WTC11 (cell line): ENCODE measurements around the gene CCK. TPM values are rescaled to one million over a fixed set of nuclear protein-coding genes. Genes with fewer than 3 reads are reported as not detected.

Source experiments
- ATAC-seq: fragments of 200-7000 bp; cut with Tn5 transposase; 2 replicates; pipeline ENCODE4 v1.10.0; 2021; ENCODE audit warnings: mild to moderate bottlenecking, moderate library complexity
- CTCF ChIA-PET: fragments of 300-600 bp; sonication (Branson Sonifier 250); formaldehyde crosslinking; loops from one replicate; lab custom pipeline; 2021; ENCODE audit warnings: antibody characterized with exemption; lab: Charles Lee
- POLR2A ChIA-PET: fragments of 350-600 bp; sonication (Branson Sonifier 250); formaldehyde crosslinking; loops from one replicate; lab custom pipeline; 2021; ENCODE audit warnings: antibody characterized with exemption; lab: Charles Lee
- DNase-seq: peaks from one replicate; pipeline ENCODE4 v3.0.0; 2021; ENCODE audit warnings: low spot score
- H3K27ac Mint-ChIP-seq: 2 replicates; pipeline ENCODE4 v1.8.0; 2021; ENCODE audit warnings: mixed read lengths
- H3K27me3 Mint-ChIP-seq: 2 replicates; pipeline ENCODE4 v1.8.0; 2021; ENCODE audit warnings: low read depth, mild to moderate bottlenecking, moderate library complexity, mixed read lengths
- H3K36me3 Mint-ChIP-seq: 2 replicates; pipeline ENCODE4 v1.8.0; 2021; ENCODE audit warnings: mixed read lengths
- H3K4me1 Mint-ChIP-seq: 2 replicates; pipeline ENCODE4 v1.8.0; 2022; ENCODE audit warnings: mixed read lengths
- H3K4me3 Mint-ChIP-seq: 2 replicates; pipeline ENCODE4 v1.8.0; 2021; ENCODE audit warnings: mild to moderate bottlenecking, moderate library complexity, mixed read lengths
- H3K9me3 Mint-ChIP-seq: 2 replicates; pipeline ENCODE4 v1.8.0; 2021; ENCODE audit warnings: mixed read lengths
- ATF3 ChIP-seq: sonication (generic); formaldehyde crosslinking; conservative IDR thresholded peaks from 2 replicates; pipeline ENCODE4 v1.8.1; 2022; ENCODE audit warnings: mild to moderate bottlenecking, missing genetic modification reagents
- ATF6 ChIP-seq: sonication (generic); formaldehyde crosslinking; IDR thresholded peaks from 2 replicates; pipeline ENCODE4 v1.8.1; 2023; ENCODE audit warnings: mild to moderate bottlenecking, missing genetic modification reagents
- E2F1 ChIP-seq: sonication (generic); formaldehyde crosslinking; IDR thresholded peaks from 2 replicates; pipeline ENCODE4 v1.8.0; 2022; ENCODE audit warnings: mild to moderate bottlenecking, missing genetic modification reagents
- E2F4 ChIP-seq: sonication (generic); formaldehyde crosslinking; IDR thresholded peaks from 2 replicates; pipeline ENCODE4 v1.8.1; 2022; ENCODE audit warnings: low read depth, mild to moderate bottlenecking, moderate library complexity, missing genetic modification reagents, borderline replicate concordance
- ELF4 ChIP-seq: sonication (generic); formaldehyde crosslinking; IDR thresholded peaks from 2 replicates; pipeline ENCODE4 v1.8.1; 2022; ENCODE audit warnings: low read depth, mild to moderate bottlenecking, moderate library complexity, missing genetic modification reagents
- ETV6 ChIP-seq: sonication (generic); formaldehyde crosslinking; IDR thresholded peaks from 2 replicates; pipeline ENCODE4 v1.8.1; 2022; ENCODE audit warnings: mild to moderate bottlenecking, missing genetic modification reagents
- FOXJ3 ChIP-seq: sonication (generic); formaldehyde crosslinking; IDR thresholded peaks from 2 replicates; pipeline ENCODE4 v1.9.0; 2021; ENCODE audit warnings: missing genetic modification reagents, mild to moderate bottlenecking, borderline replicate concordance
- FOXP1 ChIP-seq: sonication (generic); formaldehyde crosslinking; IDR thresholded peaks from 2 replicates; pipeline ENCODE4 v1.8.0; 2022; ENCODE audit warnings: missing genetic modification reagents, mild to moderate bottlenecking, moderate library complexity, borderline replicate concordance
- IRF2 ChIP-seq: sonication (generic); formaldehyde crosslinking; IDR thresholded peaks from 2 replicates; pipeline ENCODE4 v1.8.0; 2022; ENCODE audit warnings: low read depth, missing genetic modification reagents, borderline replicate concordance
- MLX ChIP-seq: sonication (generic); formaldehyde crosslinking; IDR thresholded peaks from 2 replicates; pipeline ENCODE4 v1.8.1; 2023; ENCODE audit warnings: mild to moderate bottlenecking, missing genetic modification reagents, moderate library complexity
- MYBL2 ChIP-seq: sonication (generic); formaldehyde crosslinking; IDR thresholded peaks from 2 replicates; pipeline ENCODE4 v1.8.1; 2023; ENCODE audit warnings: mild to moderate bottlenecking, moderate library complexity, missing genetic modification reagents
- SMAD3 ChIP-seq: sonication (generic); formaldehyde crosslinking; IDR thresholded peaks from 2 replicates; pipeline ENCODE4 v1.8.0; 2022; ENCODE audit warnings: missing genetic modification reagents, mild to moderate bottlenecking, borderline replicate concordance
- SMAD4 ChIP-seq: sonication (generic); formaldehyde crosslinking; IDR thresholded peaks from 2 replicates; pipeline ENCODE4 v1.8.0; 2022; ENCODE audit warnings: mild to moderate bottlenecking, missing genetic modification reagents
- TCF7 ChIP-seq: sonication (generic); formaldehyde crosslinking; IDR thresholded peaks from 2 replicates; pipeline ENCODE4 v1.8.0; 2022; ENCODE audit warnings: mild to moderate bottlenecking, low read depth, missing genetic modification reagents, moderate library complexity
- TEAD1 ChIP-seq: sonication (generic); formaldehyde crosslinking; IDR thresholded peaks from 2 replicates; pipeline ENCODE4 v1.8.0; 2022; ENCODE audit warnings: mild to moderate bottlenecking, missing genetic modification reagents
- TP53 ChIP-seq: sonication (generic); formaldehyde crosslinking; IDR thresholded peaks from 2 replicates; pipeline ENCODE4 v1.8.1; 2023; ENCODE audit warnings: mild to moderate bottlenecking, missing genetic modification reagents
- ZBTB21 ChIP-seq: sonication (generic); formaldehyde crosslinking; IDR thresholded peaks from 2 replicates; pipeline ENCODE4 v1.8.1; 2023; ENCODE audit warnings: mild to moderate bottlenecking, missing genetic modification reagents, borderline replicate concordance
- ZBTB43 ChIP-seq: sonication (generic); formaldehyde crosslinking; IDR thresholded peaks from 2 replicates; pipeline ENCODE4 v1.8.1; 2023; ENCODE audit warnings: mild to moderate bottlenecking, missing genetic modification reagents
- ZNF263 ChIP-seq: sonication (generic); formaldehyde crosslinking; IDR thresholded peaks from 2 replicates; pipeline ENCODE4 v1.8.1; 2022; ENCODE audit warnings: low read depth, mild to moderate bottlenecking, moderate library complexity, missing genetic modification reagents
- ZNF317 ChIP-seq: sonication (generic); formaldehyde crosslinking; IDR thresholded peaks from 2 replicates; pipeline ENCODE4 v1.8.1; 2023; ENCODE audit warnings: low read depth, mild to moderate bottlenecking, moderate library complexity, missing genetic modification reagents, borderline replicate concordance
- ZNF423 ChIP-seq: fragments of 250-450 bp; sonication (Bioruptor Pico); IDR thresholded peaks from 2 replicates; pipeline ENCODE4 v2.1.2; 2022; ENCODE audit warnings: mild to moderate bottlenecking, moderate library complexity
- ZNF671 ChIP-seq: fragments of 250-450 bp; sonication (Bioruptor Pico); IDR thresholded peaks from 2 replicates; pipeline ENCODE4 v1.8.0; 2021; ENCODE audit warnings: mild to moderate bottlenecking
- total RNA-seq: library from RNA; stranded (reverse); gene quantifications from 3 replicates; pipeline ENCODE4 v1.2.3, GENCODE V29; 2021

Gene CCK
- total RNA-seq, 1 experiment from 2014 or later: 0.50 TPM

- TF ChIP-seq ZNF423: no peak
- TF ChIP-seq MYBL2 (CRISPR knock-in tag): no peak
- TF ChIP-seq TP53 (CRISPR knock-in tag): no peak
Observed at GRCh38 chr3:42257007-42257406, 9.0 kb downstream of the CCK start (continued).

GRCh38 chr3:42256135-42256819 is 9.7 kb downstream of the CCK start:
- Mint-ChIP-seq H3K27me3 (peaks cover 5% of the 10 kb centered on the region), H3K4me3 (no peak overlapping the region), H3K36me3 (no peaks in the 10 kb centered on the region), H3K27ac (no peak overlapping the region), H3K9me3 (no peaks in the 10 kb centered on the region), H3K4me1 (0 out of 2 replicates have a peak, but pooled peaks cover 2% of the 10 kb centered on the region)
- DNase-seq (no peak), ATAC-seq (no peak)
- POLR2A ChIA-PET: no interaction called here
- CTCF ChIA-PET: interaction anchor here (1.1 to 1.8 kb wide), 3 partner anchors 10 to 187 kb away, joined by 3 to 19 read pairs (median 4); no protein-coding TSS in a partner anchor
- TF ChIP-seq MLX (CRISPR knock-in tag) (no peak), IRF2 (no peak), ATF6 (CRISPR knock-in tag) (no peak), FOXJ3 (no peak), TCF7 (CRISPR knock-in tag) (no peak), FOXP1 (CRISPR knock-in tag) (no peak), SMAD4 (CRISPR knock-in tag) (no peak), ZBTB43 (CRISPR knock-in tag) (no peak), ELF4 (CRISPR knock-in tag) (no peak), SMAD3 (no peak), E2F4 (no peak), TEAD1 (no peak), E2F1 (no peak), ZNF263 (CRISPR knock-in tag) (no peak)

GRCh38 chr3:42254566-42254965 is 11.4 kb downstream of the CCK start:
- POLR2A ChIA-PET: no interaction called here
- no peak overlapping the region for H3K27ac Mint-ChIP-seq
- H3K27me3 Mint-ChIP-seq: peaks cover 4% of the 10 kb centered on the region
- no peak for TF ChIP-seq TP53 (CRISPR knock-in tag)
- no peak for TF ChIP-seq ZBTB21
- TF ChIP-seq FOXP1 (CRISPR knock-in tag): no peak
- no peak for TF ChIP-seq ETV6
- no peak for TF ChIP-seq ZNF671
- no peak for TF ChIP-seq ATF3
- no peak for TF ChIP-seq ZNF317
- H3K9me3 Mint-ChIP-seq: no peaks in the 10 kb centered on the region
- ATAC-seq: no peak
- no peaks in the 10 kb centered on the region for H3K36me3 Mint-ChIP-seq
- CTCF ChIA-PET: interaction anchor here (0.9 to 1.8 kb wide), 4 partner anchors 9 to 188 kb away, joined by 3 to 19 read pairs (median 4); no protein-coding TSS in a partner anchor
- H3K4me3 Mint-ChIP-seq: no peak overlapping the region
- H3K4me1 Mint-ChIP-seq: 0 out of 2 replicates have a peak, but pooled peaks cover 2% of the 10 kb centered on the region
- no peak for DNase-seq
